IMR-90 (cell line): ENCODE results near the gene SP140L.

Experiments
- BHLHE40 ChIP-seq: fragments of 150-350 bp; IDR thresholded peaks from 2 replicates; pipeline ENCODE4 v1.6.1; 2016; ENCODE audit warnings: mild to moderate bottlenecking, low read depth, low read length
- CTCF ChIP-seq: conservative IDR thresholded peaks from 2 replicates; pipeline ENCODE4 v1.5.1; 2012; ENCODE audit warnings: mild to moderate bottlenecking, low read depth, low read length, improper control_type of control experiment
- FOS ChIP-seq: fragments of 150-350 bp; IDR thresholded peaks from 2 replicates; pipeline ENCODE4 v1.6.1; 2016; ENCODE audit warnings: low read depth, low read length
- MXI1 ChIP-seq: IDR thresholded peaks from 2 replicates; pipeline ENCODE4 v1.6.1; 2012; ENCODE audit warnings: low read depth, mild to moderate bottlenecking, low read length, moderate library complexity, borderline replicate concordance
- POLR2A ChIP-seq: IDR thresholded peaks from 2 replicates; pipeline ENCODE4 v1.6.1; 2012; ENCODE audit warnings: mild to moderate bottlenecking, low read depth, low read length
- RAD21 ChIP-seq: IDR thresholded peaks from 2 replicates; pipeline ENCODE4 v1.6.1; 2012; ENCODE audit warnings: low read length, improper control_type of control experiment
- RFX5 ChIP-seq: IDR thresholded peaks from 2 replicates; pipeline ENCODE4 v1.8.0; 2012; ENCODE audit warnings: low read depth, mild to moderate bottlenecking, low read length, moderate library complexity
- TF ChIP-seq, protein P1 (sequence below): fragments of 150-350 bp; IDR thresholded peaks from 2 replicates; pipeline ENCODE4 v1.6.1; 2016; ENCODE audit warnings: low read depth, mild to moderate bottlenecking, low read length, moderate library complexity, borderline replicate concordance

- no peak for TF ChIP-seq CTCF
- no peak for TF ChIP-seq POLR2A
- TF ChIP-seq RFX5, result no peak
- no peak for TF ChIP-seq RAD21
- TF ChIP-seq, protein P1, sequence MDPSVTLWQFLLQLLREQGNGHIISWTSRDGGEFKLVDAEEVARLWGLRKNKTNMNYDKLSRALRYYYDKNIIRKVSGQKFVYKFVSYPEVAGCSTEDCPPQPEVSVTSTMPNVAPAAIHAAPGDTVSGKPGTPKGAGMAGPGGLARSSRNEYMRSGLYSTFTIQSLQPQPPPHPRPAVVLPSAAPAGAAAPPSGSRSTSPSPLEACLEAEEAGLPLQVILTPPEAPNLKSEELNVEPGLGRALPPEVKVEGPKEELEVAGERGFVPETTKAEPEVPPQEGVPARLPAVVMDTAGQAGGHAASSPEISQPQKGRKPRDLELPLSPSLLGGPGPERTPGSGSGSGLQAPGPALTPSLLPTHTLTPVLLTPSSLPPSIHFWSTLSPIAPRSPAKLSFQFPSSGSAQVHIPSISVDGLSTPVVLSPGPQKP, result no peak
- TF ChIP-seq FOS, result no peak
- TF ChIP-seq MXI1, result no peak
- TF ChIP-seq BHLHE40, result no peak
Measured at GRCh38 chr2:230400454-230400853, 73.5 kb downstream of the SP140L start.
